ENCODE data around the gene MIA2. TPM values are rescaled to one million over a fixed set of nuclear protein-coding genes. Genes with fewer than 3 reads are reported as not detected.
A peak's percentile ranks its signal among the peaks of the same experiment; 100 is the strongest.

The MIA2 gene
- total and polyA plus RNA-seq, 3 donors from 2014 or later = 25.2 to 40.8 (median 32.3) TPM

- Histone ChIP-seq H3K9me3 (no peaks in the 10 kb centered on the region), H3K4me3 (no peak overlapping the region), H3K27ac (no peak overlapping the region), H3K4me1 (no peaks in the 10 kb centered on the region), H3K27me3 (no peaks in the 10 kb centered on the region), H3K36me3 (ENCODE audit: low read depth, missing control alignments) (no peaks in the 10 kb centered on the region)
- WGBS, 2 donors = 52 to 59% methylated on average over 4 of the region's 4 CpGs
- TF ChIP-seq CTCF (IDR thresholded peaks at IDR 0.05) (peak; percentile 43 to 54 (median 46)), POLR2A (IDR thresholded peaks at IDR 0.05) (no peak)
- DNase-seq = peak; percentile 81
- intact Hi-C loops (cut with DNase I; ENCODE audit: low total_unique reads) = no loop called here
These were observed 134.7 kb downstream of the MIA2 start for GRCh38 chr14:39368261-39368959.

- no peak for TF ChIP-seq CTCF (IDR thresholded peaks at IDR 0.05)
- TF ChIP-seq POLR2A (IDR thresholded peaks at IDR 0.05) = no peak
- Histone ChIP-seq H3K9me3 (no peaks in the 10 kb centered on the region), H3K27ac (no peak overlapping the region), H3K27me3 (no peaks in the 10 kb centered on the region), H3K4me3 (no peak overlapping the region), H3K36me3 (ENCODE audit: low read depth, missing control alignments) (no peaks in the 10 kb centered on the region), H3K4me1 (no peaks in the 10 kb centered on the region)
- intact Hi-C loops (cut with DNase I; ENCODE audit: low total_unique reads) = no loop called here
- no peak for DNase-seq
- WGBS, 2 donors = 79 to 92% methylated on average over 2 of the region's 2 CpGs
These were observed 135.3 kb downstream of the MIA2 start for GRCh38 chr14:39369029-39369428.

GRCh38 chr14:39370415-39370814, 136.7 kb downstream of the MIA2 start:
- Histone ChIP-seq H3K9me3 (no peaks in the 10 kb centered on the region), H3K4me1 (no peaks in the 10 kb centered on the region), H3K4me3 (no peak overlapping the region), H3K36me3 (ENCODE audit: low read depth, missing control alignments) (no peaks in the 10 kb centered on the region), H3K27me3 (no peaks in the 10 kb centered on the region), H3K27ac (no peak overlapping the region)
- intact Hi-C loops (cut with DNase I; ENCODE audit: low total_unique reads) = no loop called here
- TF ChIP-seq POLR2A (IDR thresholded peaks at IDR 0.05) (no peak), CTCF (IDR thresholded peaks at IDR 0.05) (no peak)
- DNase-seq = no peak
- 94 to 99% methylated on average over 10 to 12 of the region's 12 CpGs for WGBS, 2 donors

- TF ChIP-seq POLR2A (IDR thresholded peaks at IDR 0.05) = no peak
- TF ChIP-seq CTCF (IDR thresholded peaks at IDR 0.05) = no peak
- no peak overlapping the region for H3K27ac ChIP-seq
- no peak for DNase-seq
- peaks cover 3% of the 10 kb centered on the region for H3K4me1 ChIP-seq
- 100% methylated on average over 1 of the region's 1 CpG for WGBS, 2 donors
- H3K27me3 ChIP-seq = no peaks in the 10 kb centered on the region
- intact Hi-C loops (cut with DNase I; ENCODE audit: low total_unique reads) = no loop called here
- H3K9me3 ChIP-seq = no peaks in the 10 kb centered on the region
- no peak overlapping the region for H3K4me3 ChIP-seq
- H3K36me3 ChIP-seq (ENCODE audit: low read depth, missing control alignments) = no peaks in the 10 kb centered on the region
These were observed 138.9 kb downstream of the MIA2 start for GRCh38 chr14:39372656-39373055.

- no peaks in the 10 kb centered on the region for H3K36me3 ChIP-seq (ENCODE audit: low read depth, missing control alignments)
- no peak for DNase-seq
- H3K27ac ChIP-seq = no peak overlapping the region
- intact Hi-C loops (cut with DNase I; ENCODE audit: low total_unique reads) = no loop called here
- H3K4me1 ChIP-seq = peaks cover 3% of the 10 kb centered on the region
- H3K4me3 ChIP-seq = no peak overlapping the region
- no peak for TF ChIP-seq CTCF (IDR thresholded peaks at IDR 0.05)
- TF ChIP-seq POLR2A (IDR thresholded peaks at IDR 0.05) = no peak
- H3K9me3 ChIP-seq = no peaks in the 10 kb centered on the region
- H3K27me3 ChIP-seq = no peaks in the 10 kb centered on the region
These were observed 141.1 kb downstream of the MIA2 start for GRCh38 chr14:39374851-39375250.
